ENCODE results near the gene DNAJC18.
"Not testable (repeated sequence)": the region's sequence is repeated elsewhere in the genome, so short reads cannot be mapped to it uniquely, and the experiment has no call there.

Gene DNAJC18

DNA sequence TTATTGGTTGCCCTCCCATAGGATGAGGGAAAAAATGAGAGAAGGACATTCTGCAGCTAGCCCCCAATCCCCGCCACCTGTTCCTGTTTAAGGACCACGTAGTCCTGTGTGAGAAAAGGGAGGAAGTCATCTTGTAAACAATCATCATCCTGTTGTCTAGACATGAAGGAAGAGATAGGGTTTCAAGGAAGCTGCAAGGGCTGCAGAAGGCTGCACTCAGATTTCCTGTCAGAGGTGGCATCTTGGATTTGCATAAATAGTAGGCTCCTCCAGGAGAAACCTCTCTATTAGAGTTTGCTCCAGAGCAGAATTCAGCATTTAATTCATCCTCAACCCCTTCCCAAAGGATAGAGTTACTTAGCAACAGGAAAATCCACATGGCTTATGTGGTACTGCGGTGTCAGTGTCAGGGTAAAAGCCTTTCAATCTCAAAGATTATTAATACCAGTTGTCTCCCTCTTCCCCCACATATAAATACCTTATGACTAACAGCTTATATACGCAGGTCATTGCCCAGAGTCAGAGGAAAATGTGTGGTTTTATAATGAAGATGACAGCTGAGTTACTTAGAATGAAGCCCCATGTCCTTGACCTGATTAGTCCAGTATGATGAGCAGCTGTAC, 4.6 kb upstream of the DNAJC18 start:
- no peak for DNase-seq (ENCODE audit: low read depth, low spot score)
- H3K4me3 ChIP-seq (ENCODE audit: low read length) = no peak overlapping the region

DNA sequence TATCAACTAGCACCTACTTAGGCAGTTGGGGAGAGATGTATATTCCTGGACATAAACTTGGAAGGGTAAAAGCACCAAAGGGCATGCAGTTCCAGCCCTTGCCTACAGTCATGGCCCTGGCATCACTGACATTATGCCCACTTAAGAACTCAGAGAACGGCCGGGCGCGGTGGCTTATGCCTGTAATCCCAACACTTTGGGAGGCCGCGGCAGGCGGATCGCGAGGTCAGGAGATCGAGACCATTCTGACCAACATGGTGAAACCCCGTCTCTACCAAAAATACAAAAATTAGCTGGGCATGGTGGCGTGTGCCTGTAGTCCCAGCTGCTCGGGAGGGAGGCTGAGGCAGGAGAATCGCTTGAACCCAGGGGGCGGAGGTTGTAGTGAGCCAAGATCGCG, 1.1 kb upstream of the DNAJC18 start:
- DNase-seq (ENCODE audit: low read depth, low spot score); H3K4me3 ChIP-seq (ENCODE audit: low read length): not testable (repeated sequence)

DNA sequence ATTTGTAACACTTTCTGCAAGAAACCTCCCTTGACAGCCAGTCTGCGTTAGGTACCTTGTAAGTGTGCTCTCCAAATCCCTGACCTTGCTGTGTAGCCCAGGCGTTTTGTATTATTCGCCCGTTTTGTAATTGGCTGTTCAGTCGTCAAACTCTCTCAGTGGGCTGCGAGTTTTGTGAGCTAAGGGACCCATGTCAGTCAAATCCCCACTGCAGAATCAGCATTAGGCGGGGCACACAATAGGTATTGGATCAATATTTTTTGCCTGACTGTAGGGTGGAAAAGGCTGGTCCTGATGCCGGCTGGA, 665 bp downstream of the DNAJC18 start:
- DNase-seq (ENCODE audit: low read depth, low spot score) = no peak
- H3K4me3 ChIP-seq (ENCODE audit: low read length) = peak overlapping the region; percentile 93

DNA sequence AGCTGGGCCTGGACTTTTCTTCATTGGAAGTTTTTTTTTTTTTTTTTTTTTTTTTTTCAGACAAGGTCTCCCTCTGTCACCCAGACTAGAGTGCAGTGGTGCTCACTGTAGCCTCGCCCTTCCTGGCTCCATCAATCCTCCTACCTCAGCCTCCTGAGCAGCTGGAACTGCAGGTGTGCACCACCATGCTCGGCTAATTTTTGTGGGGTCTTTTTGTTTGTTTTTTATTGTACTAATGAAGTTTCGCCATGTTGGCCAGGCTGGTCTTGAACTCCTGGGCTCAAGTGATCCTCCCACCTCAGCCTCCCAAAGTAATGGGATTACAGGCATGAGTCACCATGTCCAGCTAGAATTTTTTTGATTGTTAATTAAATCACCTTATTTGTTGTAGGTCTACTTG, 3.6 kb downstream of the DNAJC18 start:
- DNase-seq (ENCODE audit: low read depth, low spot score) = no peak
- no peak overlapping the region for H3K4me3 ChIP-seq (ENCODE audit: low read length)

DNA sequence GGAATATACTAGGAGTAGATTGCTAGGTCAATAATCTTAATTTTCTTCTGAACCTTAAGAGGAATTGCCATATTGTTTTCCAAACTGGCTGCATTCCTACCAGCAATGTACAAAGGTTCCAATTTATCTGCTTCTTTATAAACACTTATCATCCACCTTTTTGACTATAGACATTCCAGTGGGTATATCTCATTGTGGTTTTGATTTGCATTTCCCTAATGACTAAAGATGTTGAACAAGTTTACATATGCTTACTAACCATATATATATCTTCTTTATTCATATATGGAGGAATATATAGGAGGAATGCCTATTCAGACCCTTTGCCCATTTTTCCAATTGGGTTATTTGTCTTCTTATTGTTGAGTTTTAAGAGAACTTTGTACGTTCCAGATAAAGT, 7.6 kb downstream of the DNAJC18 start:
- DNase-seq (ENCODE audit: low read depth, low spot score) = no peak
- no peak overlapping the region for H3K4me3 ChIP-seq (ENCODE audit: low read length)

DNA sequence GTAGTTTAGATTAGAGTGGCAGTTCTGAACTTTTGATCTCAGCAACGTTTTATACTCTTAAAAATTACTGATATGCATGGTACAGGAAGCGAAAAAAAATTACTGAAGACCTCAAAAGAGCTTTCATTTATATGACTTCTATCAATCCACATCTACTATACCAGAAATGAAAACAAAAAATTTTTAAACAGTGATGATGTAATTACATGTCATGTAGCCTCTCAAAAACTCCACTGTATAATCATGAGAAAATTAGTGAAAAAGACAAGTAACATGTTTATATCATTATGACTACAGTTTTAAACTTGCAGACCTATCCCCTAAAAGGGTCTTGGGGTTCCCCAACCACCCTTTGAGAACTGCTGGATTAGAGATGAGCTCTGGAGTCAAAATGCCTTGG, 9.3 kb downstream of the DNAJC18 start:
- DNase-seq (ENCODE audit: low read depth, low spot score) = no peak
- no peak overlapping the region for H3K4me3 ChIP-seq (ENCODE audit: low read length)

DNA sequence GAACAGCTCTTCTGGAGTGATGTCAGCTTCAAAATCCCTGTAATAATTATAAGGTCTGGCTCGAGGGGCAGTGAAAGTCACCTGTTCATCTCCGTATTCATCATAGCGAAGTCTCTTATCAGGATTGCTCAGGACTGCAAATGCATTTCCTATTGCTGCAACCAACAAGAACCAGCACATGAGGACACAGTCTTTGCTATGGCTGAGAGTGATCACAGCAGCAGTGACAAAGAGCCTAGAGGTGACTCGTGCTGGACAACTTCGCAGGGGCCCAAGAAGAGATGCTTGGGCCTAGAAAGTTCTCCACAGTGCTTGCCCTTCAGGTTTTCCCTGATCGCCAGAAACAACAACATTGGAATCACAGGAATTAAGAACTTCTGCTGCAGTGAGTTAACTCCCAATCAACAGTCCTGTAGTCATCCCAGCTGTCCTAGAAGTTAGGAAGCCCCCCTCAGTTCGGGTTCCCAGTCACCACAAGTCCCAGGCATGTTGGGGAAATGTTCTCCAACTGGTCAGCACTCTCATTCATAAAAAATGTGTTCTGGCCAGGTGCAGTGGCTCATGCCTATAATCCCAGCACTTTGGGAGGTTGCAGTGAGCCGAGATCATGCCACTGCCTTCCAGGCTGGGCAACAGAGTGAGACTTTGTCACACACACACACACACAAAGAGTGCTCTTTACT, 13.0 kb downstream of the DNAJC18 start:
- DNase-seq (ENCODE audit: low read depth, low spot score) = no peak

DNA sequence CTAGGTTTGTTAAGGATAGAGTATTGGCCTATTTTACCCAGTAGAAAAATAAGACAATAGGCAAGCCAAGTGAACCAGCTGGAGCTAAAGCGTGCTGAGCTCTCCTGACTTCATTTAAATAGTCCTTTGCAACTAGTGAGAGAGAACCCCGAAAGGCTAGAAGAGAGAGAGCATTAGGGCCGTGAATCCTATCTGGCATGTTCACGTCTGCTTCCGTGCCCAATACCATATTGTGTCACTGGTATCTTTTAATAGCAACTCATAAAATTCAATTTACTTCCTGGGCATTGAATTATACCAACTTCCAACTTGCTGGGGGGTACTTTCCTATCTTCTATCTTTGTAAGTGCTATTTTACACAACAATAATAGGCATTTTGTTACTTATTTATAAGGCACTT, 13.8 kb downstream of the DNAJC18 start:
- no peak overlapping the region for H3K4me3 ChIP-seq (ENCODE audit: low read length)
- no peak for DNase-seq (ENCODE audit: low read depth, low spot score)

More for the DNA sequence above, 13.0 kb downstream of the DNAJC18 start:
- H3K4me3 ChIP-seq (ENCODE audit: low read length) = no peak overlapping the region

DNA sequence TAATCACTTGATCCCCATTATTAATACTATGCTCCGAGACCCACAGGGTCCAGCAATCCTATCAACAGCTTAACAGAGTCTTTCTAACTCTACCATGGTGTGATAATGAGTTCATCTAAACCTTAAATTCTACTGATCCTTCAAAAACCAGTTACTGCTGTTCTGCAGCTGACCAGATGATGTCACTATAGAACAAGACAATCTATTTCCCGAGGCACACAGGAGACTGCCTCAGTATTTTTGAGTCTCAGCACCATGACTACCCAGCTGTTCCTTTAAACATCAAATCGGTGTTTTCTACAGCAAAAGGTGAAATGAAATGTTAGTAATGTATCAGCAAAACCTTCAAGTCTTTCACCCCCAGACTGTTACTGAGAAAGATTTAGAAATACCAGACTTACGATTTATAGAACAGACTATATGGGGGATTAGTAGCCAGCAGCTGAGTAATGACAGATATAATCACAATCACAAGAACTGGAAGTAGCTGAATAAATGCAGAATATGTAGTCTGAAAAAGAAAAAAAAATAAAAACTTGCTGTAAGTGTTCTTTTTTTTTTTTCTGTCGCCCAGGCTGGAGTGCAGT, 16.9 kb downstream of the DNAJC18 start:
- no peak overlapping the region for H3K4me3 ChIP-seq (ENCODE audit: low read length)
- peak; percentile 78 for DNase-seq (ENCODE audit: low read depth, low spot score)

DNA sequence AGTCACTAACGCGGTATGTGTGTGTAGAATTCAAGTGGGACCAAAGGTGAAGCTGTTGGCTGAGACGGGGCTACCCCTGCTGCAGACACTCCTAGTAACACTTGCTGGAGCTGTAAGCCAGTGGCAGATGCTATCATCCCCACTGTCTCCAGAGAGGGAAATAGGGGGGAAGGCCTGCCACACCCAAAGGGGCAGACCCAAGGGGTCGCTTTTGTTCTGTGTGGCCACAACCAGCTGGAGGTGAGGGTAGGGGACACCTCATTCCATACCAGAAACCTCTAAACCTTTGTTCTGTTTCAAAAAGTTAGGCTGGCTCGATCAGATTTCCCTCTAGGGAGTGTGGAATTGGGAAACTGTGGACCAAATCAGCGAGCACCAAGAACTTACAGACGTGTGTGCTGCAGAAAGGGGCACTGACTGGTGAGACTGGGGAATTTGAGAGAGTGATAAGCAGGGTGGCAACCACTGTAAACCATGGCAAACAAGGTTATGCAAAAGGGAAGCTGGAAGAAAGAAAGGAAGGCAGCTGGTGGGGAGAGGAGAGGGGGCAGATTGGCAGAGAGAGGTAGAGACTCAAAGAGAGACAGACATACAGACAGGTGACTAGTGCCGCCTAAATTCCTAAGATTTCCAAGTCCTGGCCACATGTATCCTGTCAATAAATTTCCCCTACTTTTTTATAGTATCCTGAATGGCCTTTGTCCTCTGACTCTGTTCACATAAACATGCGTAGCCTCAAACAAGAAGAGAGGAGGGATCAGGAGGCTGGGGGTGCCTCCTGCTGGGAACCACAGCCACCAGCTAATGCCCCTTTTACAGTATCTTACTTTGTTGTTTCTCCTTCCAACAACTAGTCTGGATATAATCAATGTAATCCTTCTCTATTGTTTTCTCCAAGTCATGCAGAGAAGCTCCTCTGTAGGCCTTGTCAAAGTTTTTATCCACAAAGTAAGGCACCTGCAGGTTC, 19.8 kb downstream of the DNAJC18 start:
- no peak overlapping the region for H3K4me3 ChIP-seq (ENCODE audit: low read length)
- no peak for DNase-seq (ENCODE audit: low read depth, low spot score)

DNA sequence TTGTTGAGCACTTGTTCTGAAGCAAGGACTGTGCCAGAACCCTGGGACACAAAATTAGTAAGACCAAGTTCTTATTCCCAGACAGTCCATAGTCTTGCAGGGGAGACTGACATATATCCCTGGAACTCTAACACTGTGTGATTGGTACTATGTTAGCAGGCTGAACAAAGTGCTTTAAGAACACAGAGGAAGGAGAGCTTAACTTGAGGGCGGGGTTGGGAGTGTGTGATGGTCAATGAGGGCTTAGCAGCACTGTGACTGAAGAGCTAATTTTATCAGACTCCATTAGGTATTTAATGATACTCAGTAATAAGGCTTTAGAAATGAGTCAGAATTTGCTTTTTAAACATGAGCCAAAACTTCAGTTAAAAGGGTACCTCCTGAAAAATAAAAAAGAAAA, 20.5 kb downstream of the DNAJC18 start:
- no peak overlapping the region for H3K4me3 ChIP-seq (ENCODE audit: low read length)
- DNase-seq (ENCODE audit: low read depth, low spot score) = no peak

DNA sequence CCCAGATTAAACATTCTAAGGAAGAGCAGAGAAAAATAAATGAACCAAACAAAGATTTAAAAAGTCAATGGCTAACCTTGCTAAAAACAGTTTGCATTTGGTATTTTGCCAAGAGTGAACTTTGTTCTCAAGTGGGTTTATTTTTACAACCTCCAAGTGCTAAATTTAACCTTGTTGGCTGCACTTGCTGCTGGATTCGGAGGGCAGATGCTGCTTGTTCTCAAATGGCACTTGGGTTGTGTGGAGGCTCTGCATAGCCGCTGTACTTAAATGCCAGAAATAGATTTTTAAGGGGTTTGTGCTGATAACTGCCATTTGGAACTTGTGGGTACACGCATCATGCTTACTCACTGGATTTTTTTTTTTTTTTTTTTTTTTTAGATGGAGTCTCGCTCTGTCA, 22.1 kb downstream of the DNAJC18 start:
- DNase-seq (ENCODE audit: low read depth, low spot score) = peak; percentile 31

DNA sequence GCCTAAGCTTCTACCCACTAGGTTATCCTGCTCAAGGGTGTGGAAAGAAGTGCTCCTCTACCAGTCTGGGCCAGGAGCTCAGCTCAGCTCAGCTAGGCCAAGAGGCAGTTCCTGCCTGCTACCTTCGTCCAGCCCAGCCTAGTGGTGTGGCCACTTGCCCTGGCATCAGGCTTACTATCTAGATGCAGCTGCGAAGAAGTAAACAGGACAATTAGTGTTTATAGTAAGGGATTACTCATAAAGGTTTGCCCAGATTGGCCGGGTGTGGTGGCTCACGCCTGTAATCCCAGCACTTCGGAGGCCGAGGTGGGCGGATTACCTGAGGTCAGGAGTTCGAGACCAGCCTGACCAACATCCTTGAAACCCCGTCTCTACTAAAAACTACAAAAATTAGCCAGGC, 22.7 kb downstream of the DNAJC18 start:
- DNase-seq (ENCODE audit: low read depth, low spot score) = no peak
- no peak overlapping the region for H3K4me3 ChIP-seq (ENCODE audit: low read length)

More for the DNA sequence above, 22.1 kb downstream of the DNAJC18 start:
- no peak overlapping the region for H3K4me3 ChIP-seq (ENCODE audit: low read length)

DNA sequence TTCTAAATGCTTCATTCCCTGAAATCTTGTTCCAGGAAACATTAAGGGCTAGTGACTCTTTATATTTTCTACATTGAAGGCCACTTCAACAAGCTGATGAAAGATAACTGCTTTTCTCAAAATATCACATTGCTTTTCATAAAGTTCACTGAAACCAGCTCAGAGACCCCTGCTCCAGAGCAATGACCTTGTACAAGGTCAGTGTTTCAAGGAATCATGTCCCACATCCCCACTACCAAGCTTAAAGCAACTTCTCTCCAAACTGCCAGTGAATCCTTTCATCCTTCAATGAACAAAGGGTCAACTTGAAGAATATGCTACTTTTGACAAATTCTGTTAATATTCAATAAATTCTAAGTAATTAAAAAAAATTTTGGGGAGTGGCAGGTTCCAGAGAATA, 23.5 kb downstream of the DNAJC18 start:
- DNase-seq (ENCODE audit: low read depth, low spot score) = no peak
- H3K4me3 ChIP-seq (ENCODE audit: low read length) = no peak overlapping the region

DNA sequence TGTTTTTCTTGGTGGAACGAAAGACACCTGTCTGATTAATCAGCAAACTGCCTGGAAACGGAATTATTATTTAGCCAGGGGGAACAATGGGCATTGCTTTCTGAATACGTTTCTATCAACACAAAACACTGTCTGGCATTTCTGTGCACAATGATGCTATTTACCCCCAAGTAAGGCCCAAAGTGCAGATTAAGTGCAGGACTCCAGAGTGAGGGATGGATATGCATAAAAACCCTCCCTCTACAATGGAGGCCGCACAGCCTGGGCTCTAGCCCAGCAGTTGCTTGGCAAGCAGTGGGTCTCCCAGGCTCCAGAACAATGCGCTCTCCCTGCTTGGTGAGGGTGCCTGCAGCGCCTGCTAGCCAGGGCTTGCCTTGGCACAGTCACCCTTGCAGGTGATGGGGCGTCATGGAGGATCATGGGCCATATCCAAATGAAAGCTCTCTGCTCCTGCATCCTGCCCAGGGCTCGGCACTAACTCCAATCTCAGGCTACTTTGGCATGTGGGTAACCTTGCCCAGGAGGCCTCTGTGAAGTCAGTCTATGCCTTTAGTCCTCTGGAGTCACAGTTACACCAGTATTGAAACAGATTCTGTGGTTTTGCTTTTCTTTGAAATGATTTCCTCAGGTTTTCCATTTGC, 24.0 kb downstream of the DNAJC18 start:
- DNase-seq (ENCODE audit: low read depth, low spot score) = no peak

DNA sequence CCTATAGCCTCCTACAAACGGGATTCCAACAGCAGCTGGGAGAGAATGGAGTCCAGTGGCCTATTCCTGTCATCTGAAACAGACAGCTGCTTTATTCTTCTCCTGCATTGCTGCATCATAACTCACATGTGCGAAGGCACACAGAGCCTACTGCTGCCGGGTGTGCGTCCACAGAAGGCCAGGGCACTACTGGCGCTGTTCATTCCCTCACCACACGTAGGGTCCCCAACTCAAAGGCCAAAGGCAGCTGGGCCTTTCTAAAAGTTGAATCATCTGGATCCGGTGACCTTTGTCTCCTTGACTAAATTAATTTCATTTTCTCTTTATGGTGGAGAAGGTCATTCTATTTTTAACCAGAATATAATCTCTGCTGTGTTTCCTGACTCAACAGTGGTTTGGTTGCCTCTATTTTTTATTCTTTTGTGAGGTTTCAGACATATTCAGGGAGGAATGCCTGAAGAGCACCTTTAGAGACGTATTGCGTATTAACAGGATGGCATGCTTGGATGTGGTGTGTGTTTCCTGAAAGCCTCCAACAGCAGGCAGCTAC, 24.7 kb downstream of the DNAJC18 start:
- DNase-seq (ENCODE audit: low read depth, low spot score) = no peak
- no peak overlapping the region for H3K4me3 ChIP-seq (ENCODE audit: low read length)

More for the DNA sequence above, 24.0 kb downstream of the DNAJC18 start:
- H3K4me3 ChIP-seq (ENCODE audit: low read length) = no peak overlapping the region

DNA sequence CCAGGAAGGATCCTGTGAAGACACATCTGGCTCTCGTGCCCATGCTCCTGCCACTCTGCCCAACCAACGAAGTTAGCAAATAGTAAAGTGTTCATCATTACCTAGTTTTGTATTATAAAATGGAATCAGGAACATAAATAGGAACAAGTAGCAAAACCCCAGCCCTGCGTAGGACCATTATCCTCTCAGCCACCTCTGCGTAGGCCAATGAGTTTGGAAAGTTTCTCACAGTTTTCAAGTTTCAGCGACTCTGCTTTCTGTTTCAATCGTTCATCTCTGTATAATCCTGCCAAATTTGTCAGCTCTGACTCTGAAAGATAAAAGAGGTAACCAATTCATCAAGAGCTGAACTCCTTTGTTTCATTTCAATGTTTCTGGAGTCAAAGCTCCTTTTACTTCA, 25.4 kb downstream of the DNAJC18 start:
- DNase-seq (ENCODE audit: low read depth, low spot score) = no peak
- H3K4me3 ChIP-seq (ENCODE audit: low read length) = no peak overlapping the region

DNA sequence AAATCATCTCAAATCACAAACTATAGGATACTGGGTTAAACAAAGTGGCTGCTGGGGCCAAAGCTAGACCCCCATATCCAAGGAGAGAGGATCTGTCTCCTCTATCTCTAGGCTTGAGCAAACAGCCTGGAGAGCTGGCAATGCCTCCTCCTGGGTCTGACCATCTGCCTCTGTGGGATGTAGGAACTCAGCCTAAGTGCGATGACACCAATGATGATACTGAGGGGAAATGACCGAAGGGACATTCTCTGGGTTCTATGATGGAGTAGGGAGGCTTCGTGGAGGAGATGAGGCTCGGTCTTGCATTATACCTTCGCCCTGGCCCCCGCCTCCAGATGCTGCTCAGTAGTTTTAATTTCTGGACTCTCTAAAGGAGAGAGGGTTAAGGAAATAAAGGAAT, 26.2 kb downstream of the DNAJC18 start:
- DNase-seq (ENCODE audit: low read depth, low spot score) = no peak
- no peak overlapping the region for H3K4me3 ChIP-seq (ENCODE audit: low read length)
